Right hindlimb (tissue), 1 donor: Measurements from ENCODE around the gene ESRP2.

Experiments
- DNase-seq: peaks from one replicate; pipeline ENCODE4 v3.0.0-alpha.2; 2018

The ESRP2 gene

DNA sequence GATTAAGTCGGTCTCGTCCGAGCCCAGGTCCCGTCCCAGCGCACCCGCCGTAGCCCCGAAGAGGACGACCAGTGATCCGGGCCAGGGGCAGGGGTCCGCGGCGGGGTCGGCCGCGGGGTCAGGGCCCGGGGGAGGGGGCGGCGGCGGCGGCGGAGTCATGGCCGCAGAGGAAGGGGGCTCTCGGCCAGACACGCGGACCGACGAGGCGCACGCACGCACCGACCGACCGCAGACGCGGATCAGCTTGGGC lies at the start of gene ESRP2:
ESRP2 (minus strand) TSS at position 241 of the 250 bp plus-strand sequence; CDS start at position 159, 82 bp downstream.
- peak; percentile 47 for DNase-seq

DNA sequence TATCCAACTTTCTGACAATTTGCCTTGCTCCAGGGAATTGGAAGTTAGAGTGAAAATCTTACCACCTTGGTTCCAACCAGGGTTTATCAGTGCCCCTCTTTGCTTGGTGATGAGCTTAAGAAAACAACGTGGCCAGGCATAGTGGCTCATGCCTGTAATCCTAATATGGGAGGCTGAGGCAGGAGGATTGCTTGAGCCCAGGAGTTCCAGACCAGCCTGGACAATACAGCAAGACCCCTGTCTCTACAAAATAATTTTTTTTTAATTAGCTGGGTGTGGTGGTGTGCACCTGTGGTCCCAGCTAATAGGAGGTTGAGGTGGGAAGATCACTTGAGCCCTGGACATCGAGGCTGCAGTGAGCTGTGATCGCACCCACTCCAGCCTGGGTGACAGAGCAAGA lies 49.8 kb upstream of the ESRP2 start:
- no peak for DNase-seq

DNA sequence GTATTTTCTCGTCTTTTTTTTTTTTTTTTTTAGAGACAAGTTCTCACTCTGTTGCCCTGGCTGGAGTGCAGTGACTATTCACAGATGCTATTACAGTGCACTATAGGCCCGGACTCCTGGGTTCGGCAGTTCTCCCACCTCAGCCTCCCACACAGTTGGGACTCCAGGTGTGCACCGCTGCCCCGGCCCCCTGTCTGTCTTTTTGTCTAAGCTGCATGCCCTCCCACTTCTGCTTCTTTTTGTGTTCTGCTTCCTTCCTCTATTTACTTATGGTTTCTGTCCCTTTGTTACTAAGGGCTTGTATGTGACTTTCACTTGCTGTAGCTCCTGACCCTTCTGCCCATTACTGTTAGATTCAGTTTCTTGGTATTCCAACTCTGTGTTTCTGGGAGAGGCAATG lies 48.9 kb upstream of the ESRP2 start:
- no peak for DNase-seq

DNA sequence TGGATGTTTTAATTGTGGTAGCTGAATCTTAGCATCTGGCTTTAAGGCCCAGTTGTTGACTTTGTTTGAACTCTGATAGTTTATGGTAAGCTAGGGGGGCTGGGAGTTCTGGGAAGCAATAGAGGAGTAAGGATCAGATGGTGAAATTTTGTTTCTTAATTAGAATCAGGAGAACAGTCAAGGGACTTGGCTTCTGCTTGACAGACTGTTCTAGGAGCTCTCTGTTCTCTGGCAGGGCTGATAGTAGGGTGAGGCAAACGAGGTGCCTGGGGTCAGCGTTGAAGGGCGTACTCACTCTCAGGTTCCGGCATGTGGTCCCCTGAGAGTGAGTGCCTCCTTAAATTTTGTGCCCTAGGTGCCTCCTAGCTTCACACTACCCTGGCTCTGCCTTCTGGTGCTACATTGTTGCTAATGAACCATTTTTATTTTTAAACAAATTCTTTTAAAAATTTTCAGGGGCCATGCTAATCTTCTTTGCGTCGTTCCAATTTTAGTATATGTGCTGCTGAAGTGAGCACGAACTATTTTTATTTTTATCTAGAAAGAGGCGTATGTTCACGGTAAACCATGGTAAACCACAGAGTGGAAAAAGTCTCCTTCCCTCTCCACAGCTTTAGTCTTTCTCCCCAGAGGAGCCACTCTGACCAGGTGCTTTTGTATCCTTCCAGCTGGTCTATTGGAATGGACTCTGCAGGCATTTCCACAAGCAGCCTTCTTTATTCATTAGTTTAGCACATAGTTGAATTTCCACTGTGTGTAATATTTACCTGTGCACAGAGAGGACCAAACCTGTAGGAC lies 48.1 kb upstream of the ESRP2 start:
- DNase-seq = no peak

- DNase-seq = no peak
These were observed 47.4 kb upstream of the ESRP2 start for GRCh38 chr16:68283346-68283745.

DNA sequence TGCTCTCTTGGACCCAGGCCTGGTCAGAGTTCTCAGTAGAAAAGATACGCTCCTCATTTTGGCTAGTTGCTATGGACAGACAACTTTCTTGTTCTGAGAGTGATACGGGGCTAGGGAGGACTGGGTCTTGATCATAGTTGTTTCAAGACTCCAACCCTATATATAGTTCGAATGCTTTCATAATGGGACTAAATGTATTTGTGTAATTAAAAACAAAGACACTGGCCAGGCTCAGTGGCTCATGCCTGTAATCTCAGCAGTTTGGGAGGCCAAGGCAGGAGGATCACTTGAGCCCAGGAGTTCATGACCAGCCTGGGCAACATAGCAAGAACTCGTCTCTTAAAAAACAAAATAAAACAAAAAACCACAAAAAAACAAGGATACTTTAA lies 46.1 kb upstream of the ESRP2 start:
- no peak for DNase-seq

GRCh38 chr16:68281368-68282063 lies 45.6 kb upstream of the ESRP2 start:
- DNase-seq = no peak

DNA sequence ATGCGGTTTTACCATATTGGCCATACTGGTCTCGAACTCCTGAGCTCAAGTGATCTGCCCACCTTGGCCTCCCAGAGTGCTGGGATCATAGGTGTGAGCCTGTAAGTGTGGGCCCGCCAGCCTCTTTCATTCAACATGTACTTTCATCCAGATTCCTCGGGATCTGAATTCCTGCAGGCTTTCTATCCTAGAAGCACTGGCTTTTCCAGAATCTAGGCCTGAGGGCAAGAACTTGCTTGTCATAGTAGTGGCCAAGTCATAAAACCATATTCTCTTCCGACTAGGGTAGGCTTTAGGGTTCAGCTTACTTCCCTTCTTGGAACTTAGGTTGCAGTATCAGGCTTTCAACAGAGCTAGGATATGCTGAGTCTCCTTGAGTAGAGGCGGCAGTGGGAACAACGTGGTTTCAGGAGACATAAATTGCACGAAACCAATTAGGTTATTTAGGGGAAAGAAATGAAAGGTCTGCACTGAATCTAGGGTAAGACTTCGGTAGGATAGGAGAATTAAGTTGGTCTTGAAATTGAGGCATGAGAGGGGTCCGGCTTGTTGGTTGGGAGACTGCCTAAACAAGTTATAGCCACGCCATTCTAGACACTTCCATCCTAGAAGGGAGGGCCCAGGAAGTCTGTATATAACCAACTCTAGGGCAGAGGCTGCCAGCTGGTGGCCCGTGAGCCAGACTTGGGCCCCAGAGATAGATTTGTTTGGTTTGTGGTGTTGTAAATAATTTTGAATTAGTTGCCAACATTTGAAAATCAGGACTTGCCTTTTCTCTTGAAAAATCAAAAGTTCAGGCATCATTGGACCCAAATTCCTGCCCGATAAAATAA lies 44.0 kb upstream of the ESRP2 start:
- no peak for DNase-seq

DNA sequence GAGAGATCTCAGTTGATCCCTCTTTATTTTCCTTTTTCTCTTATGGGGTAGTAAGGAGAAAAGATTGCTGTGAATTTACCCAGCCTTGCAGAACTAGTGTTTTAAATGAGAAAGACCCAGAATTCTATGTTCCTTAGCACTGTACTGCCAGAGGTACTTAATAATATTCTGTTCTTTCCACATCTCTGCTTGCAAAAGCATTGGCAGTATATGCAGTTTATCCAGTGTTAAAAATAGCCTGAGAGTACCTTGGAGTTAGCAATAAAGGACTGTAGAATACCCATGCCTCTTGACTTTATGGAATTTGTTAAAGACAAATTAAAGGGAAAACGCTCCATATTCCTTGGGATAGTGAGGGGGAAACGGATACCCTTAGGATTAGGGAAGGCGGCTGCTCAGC lies 40.3 kb upstream of the ESRP2 start:
- DNase-seq = no peak

- no peak for DNase-seq
These were observed 39.8 kb upstream of the ESRP2 start for GRCh38 chr16:68275611-68276191.

DNA sequence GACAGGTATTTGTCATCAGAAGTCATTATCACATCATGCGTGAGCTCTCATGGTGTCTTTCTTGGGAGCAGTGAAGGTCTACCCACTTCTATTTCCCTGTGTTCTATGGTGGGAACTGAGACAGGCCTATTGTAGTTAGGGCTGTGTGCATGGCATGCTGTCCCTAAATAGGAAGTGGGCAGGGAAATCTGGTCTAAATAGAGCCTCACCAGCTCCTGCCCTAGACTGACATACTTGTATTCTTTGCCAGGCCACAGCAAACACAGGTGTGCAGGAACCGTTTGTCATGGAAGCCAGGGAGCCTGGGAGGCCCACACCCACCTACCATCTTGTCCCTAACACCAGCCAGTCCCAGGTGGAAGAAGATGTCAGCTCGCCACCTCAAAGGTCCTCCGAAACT lies 38.5 kb upstream of the ESRP2 start:
- no peak for DNase-seq

- no peak for DNase-seq
These were observed 38.0 kb upstream of the ESRP2 start for GRCh38 chr16:68273896-68274295.

DNA sequence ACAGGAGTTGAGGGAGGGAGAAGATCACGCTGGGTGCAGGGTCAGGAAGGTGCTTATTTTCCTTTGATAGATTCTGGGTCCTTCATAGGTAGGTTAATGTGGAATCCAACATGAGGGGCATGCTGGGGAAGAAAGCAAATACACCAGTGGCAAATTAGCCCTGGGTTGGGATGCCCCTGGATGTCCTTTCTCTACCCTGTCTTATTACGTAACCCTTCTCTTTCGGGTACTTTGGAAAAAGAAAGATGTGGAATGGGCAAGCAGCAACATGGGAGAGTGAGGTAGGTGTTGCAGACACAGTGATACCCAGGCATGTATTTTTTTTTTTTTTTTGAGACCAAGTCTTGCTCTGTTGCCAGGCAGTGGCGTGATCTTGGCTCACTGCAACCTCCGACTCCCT lies 37.5 kb upstream of the ESRP2 start:
- DNase-seq = no peak

- no peak for DNase-seq
These were observed 36.7 kb upstream of the ESRP2 start for GRCh38 chr16:68272507-68273209.

DNA sequence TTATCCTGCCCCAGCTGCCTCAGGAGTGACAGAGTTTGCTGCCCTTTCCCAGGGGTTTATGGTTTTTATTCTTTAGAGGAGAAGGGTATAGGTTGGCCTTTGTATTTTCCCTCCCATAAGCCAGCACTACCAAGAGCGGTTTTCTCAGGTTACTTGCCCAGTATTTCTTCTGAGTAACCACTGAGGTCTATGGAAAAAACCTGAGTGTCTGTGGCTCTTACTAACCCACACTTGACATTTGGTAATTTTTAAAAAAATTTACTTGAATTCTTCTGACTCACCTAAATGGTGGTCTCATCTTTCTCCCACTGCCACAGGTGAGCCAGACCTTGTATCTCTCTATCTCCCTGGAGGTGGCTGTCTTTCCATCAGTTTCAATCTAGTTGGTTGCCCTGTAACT lies 34.4 kb upstream of the ESRP2 start:
- DNase-seq = no peak

GRCh38 chr16:68269793-68270192 lies 33.9 kb upstream of the ESRP2 start:
- DNase-seq = no peak

GRCh38 chr16:68267612-68268405 lies 31.9 kb upstream of the ESRP2 start:
- DNase-seq = no peak

- peak; percentile 48 for DNase-seq
These were observed 29.4 kb upstream of the ESRP2 start for GRCh38 chr16:68265078-68265920.

DNA sequence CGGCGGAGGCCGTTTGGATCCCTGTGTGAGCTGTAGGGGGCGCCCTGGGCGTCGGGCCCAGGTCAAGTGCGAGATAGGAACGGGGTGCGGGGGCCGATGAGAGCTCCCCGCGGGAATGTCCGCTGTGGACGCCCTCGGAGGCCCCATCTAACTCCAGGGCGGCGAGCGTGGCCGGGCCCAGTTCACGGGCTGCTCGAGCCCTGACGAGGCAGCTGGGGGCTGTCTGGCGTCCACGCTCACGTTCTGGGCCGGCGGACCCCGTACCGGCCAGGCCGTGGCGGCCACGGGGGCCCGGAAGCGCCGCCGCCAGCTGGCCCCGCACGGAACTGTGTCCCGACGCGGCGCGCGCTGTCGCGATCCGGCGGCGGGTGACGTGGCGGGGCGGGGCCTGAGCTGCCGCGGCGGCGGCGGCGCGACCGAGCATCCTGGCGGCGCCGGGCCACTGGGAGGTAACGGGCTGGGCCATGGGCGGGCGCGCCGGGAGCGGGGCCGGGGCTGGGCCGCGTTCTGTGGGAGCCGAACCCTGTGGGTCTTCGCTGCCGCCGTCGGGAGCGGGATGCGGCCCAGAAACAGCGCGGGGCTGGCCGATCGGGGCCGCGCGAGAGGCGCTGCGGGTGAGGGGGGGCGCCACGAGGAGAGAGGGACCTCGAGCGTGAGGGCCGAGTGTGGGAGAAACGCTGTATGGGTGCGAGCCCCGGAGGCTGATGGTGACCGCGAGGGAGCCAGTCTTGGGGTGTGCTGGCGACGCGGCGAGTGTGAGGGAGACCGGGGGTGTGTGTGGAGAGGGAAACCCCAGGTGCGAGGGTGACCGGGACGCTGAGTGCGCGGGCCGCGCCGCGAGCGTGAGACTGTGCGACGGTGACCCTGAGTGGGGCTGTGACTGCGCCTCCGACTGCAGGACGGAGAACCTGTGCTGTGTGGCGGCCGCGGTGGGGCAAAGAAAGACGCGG lies 28.5 kb upstream of the ESRP2 start, which contains the start of gene SLC7A6:
SLC7A6 (plus strand) TSS at position 399 of the 950 bp plus-strand sequence. CDS start 10,201 bp downstream, outside the sequence.
- peak; percentile 77 for DNase-seq
